Erythroblast (primary cell): ENCODE data around the gene ZNF536.

ENCODE experiments used
- GATA1 ChIP-seq: IDR thresholded peaks from 2 replicates; pipeline ENCODE4 v1.6.1; 2011; ENCODE audit warnings: low read depth, mild to moderate bottlenecking, control low read depth, low read length, moderate library complexity
- POLR2A ChIP-seq: IDR thresholded peaks from 2 replicates; pipeline ENCODE4 v1.6.1; 2011; ENCODE audit warnings: mild to moderate bottlenecking, low read length

DNA sequence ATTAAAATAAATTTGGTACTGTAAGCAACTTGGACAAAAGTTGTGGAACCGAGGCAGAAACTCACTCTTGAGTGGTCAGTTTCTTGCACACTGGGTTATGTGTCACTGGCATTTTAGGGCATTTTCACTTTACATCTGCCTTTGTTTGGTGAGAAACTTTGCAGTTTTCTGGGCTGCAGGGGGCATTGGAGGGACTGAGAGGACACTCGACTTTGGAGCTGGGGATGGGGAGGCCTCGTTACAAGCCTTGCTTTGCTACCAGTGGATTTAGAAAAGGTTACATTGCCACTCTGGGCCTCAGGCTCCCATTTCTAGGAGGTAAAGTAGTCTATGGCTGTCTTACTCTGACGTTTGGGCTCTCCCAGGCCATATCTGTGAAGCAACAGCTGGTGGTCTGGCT lies 41.9 kb upstream of the ZNF536 start:
- TF ChIP-seq POLR2A (no peak), GATA1 (no peak)
